Fibroblast of lung (primary cell): ENCODE data around the gene SPRED2. TPM values are rescaled to one million over a fixed set of nuclear protein-coding genes. Genes with fewer than 3 reads are reported as not detected.

Experiments used
- DNase-seq, 2 donors: peaks; one replicate each; pipeline versions ENCODE4 v3.0.0 to v3.0.0-alpha.2; 2010; ENCODE audit warnings: low read depth in 2 of 2
- H2AFZ ChIP-seq: 2 replicates; pipeline ENCODE4 v1.5.1; 2012; ENCODE audit warnings: low read length, control low read depth, inconsistent platforms
- H3K27ac ChIP-seq: 2 replicates; pipeline ENCODE4 v1.5.1; 2011; ENCODE audit warnings: low read length, control low read depth; ENCODE audit not compliant: insufficient read depth
- H3K27me3 ChIP-seq: 2 replicates; pipeline ENCODE4 v1.5.1; 2011; ENCODE audit warnings: mild to moderate bottlenecking, low read length; ENCODE audit not compliant: control insufficient read depth, insufficient read depth
- H3K36me3 ChIP-seq: 2 replicates; pipeline ENCODE4 v1.5.1; 2011; ENCODE audit warnings: low read length; ENCODE audit not compliant: control insufficient read depth, insufficient read depth
- H3K4me1 ChIP-seq: 2 replicates; pipeline ENCODE4 v1.5.1; 2011; ENCODE audit warnings: low read length; ENCODE audit not compliant: control insufficient read depth, insufficient read depth; ENCODE audit errors: extremely low read depth
- H3K4me2 ChIP-seq: 2 replicates; pipeline ENCODE4 v1.5.1; 2011; ENCODE audit warnings: low read length, control low read depth; ENCODE audit not compliant: insufficient read depth; ENCODE audit errors: extremely low read depth
- H3K4me3 ChIP-seq, 4 experiments: fragments of 200-600 bp in 1 of 4; sonication (generic) in 1 of 4; replicated peaks in 1 of 4; 2 replicates each; pipeline ENCODE4 v1.5.1; 2011 to 2016; ENCODE audit warnings: low read length in 4 of 4, low read depth in 3 of 4, mild to moderate bottlenecking in 3 of 4, control low read depth in 2 of 4, inconsistent platforms in 1 of 4, mixed read lengths in 1 of 4; ENCODE audit not compliant: insufficient read depth in 1 of 4; ENCODE audit errors: control extremely low read depth in 1 of 4
- H3K79me2 ChIP-seq: 2 replicates; pipeline ENCODE4 v1.5.1; 2012; ENCODE audit warnings: mild to moderate bottlenecking, low read length, inconsistent platforms; ENCODE audit not compliant: control insufficient read depth, insufficient read depth
- H3K9ac ChIP-seq: 2 replicates; pipeline ENCODE4 v1.5.1; 2011; ENCODE audit warnings: mild to moderate bottlenecking, low read length, control low read depth; ENCODE audit not compliant: insufficient read depth
- H3K9me3 ChIP-seq: 2 replicates; pipeline ENCODE4 v1.5.1; 2012; ENCODE audit warnings: low read depth, low read length; ENCODE audit not compliant: control insufficient read depth, insufficient read depth
- H4K20me1 ChIP-seq: 2 replicates; pipeline ENCODE4 v1.5.1; 2011; ENCODE audit warnings: low read length; ENCODE audit not compliant: control insufficient read depth, insufficient read depth; ENCODE audit errors: extremely low read depth
- CTCF ChIP-seq, 2 donors: IDR thresholded peaks in 1 of 2; conservative IDR thresholded peaks in 1 of 2; 1 replicate in 1 of 2; 2 replicates in 1 of 2; pipeline ENCODE4 v1.5.1; 2011 to 2012; ENCODE audit warnings: low read length in 2 of 2, control low read depth in 1 of 2, inconsistent platforms in 1 of 2, low read depth in 1 of 2, mild to moderate bottlenecking in 1 of 2
- EZH2 ChIP-seq: IDR thresholded peaks from 2 replicates; pipeline ENCODE4 v1.5.1; 2012; ENCODE audit warnings: low read length, control low read depth, mild to moderate bottlenecking; ENCODE audit errors: missing control alignments
- polyA plus RNA-seq, 2 donors: library from polyadenylated mRNA; depleted of rRNA in 1 of 2; stranded (reverse) in 1 of 2; unstranded in 1 of 2; fragments of >200 nt; gene quantifications; 2 replicates each; pipeline ENCODE4 v1.2.1, GENCODE V29; 2011 to 2012; ENCODE audit warnings: missing spikeins in 1 of 2
- total RNA-seq: library from RNA; depleted of rRNA; stranded (reverse); fragments of >200 nt; gene quantifications from 2 replicates; pipeline ENCODE4 v1.2.1, GENCODE V29; 2014

Gene SPRED2
- total and polyA plus RNA-seq, 2 donors (not counting 1 experiment from before 2014, with no cell fraction given), result 9.4 to 26.1 TPM

- Histone ChIP-seq H3K9me3 (no peaks in the 10 kb centered on the region), H3K36me3 (no peaks in the 10 kb centered on the region), H3K79me2 (no peaks in the 10 kb centered on the region), H3K4me1 (no peaks in the 10 kb centered on the region), H4K20me1 (no peaks in the 10 kb centered on the region), H3K27me3 (no peaks in the 10 kb centered on the region), H3K27ac (no peak overlapping the region), H3K4me3 (no peak overlapping the region), H3K9ac (no peak overlapping the region), H2AFZ (no peak overlapping the region), H3K4me2 (no peak overlapping the region)
- TF ChIP-seq CTCF (conservative IDR thresholded peaks at IDR 0.05 in 1 of 2, IDR thresholded peaks at IDR 0.05 in 1 of 2; ENCODE audit: low read depth in 1 of 2, low read length in 2 of 2) (no peak), EZH2 (no peak)
- no peak for DNase-seq
These were observed 140.3 kb downstream of the SPRED2 start for GRCh38 chr2:65292106-65292400.

- Histone ChIP-seq H2AFZ (no peak overlapping the region), H4K20me1 (no peaks in the 10 kb centered on the region), H3K9ac (no peak overlapping the region), H3K36me3 (no peaks in the 10 kb centered on the region), H3K9me3 (no peaks in the 10 kb centered on the region), H3K27me3 (no peaks in the 10 kb centered on the region), H3K4me3 (no peak overlapping the region), H3K4me1 (no peaks in the 10 kb centered on the region), H3K4me2 (no peak overlapping the region), H3K79me2 (no peaks in the 10 kb centered on the region), H3K27ac (no peak overlapping the region)
- TF ChIP-seq EZH2 (no peak), CTCF (conservative IDR thresholded peaks at IDR 0.05 in 1 of 2, IDR thresholded peaks at IDR 0.05 in 1 of 2; ENCODE audit: low read depth in 1 of 2, low read length in 2 of 2) (no peak)
- DNase-seq, result no peak
These were observed 140.9 kb downstream of the SPRED2 start for GRCh38 chr2:65291216-65292105.

- Histone ChIP-seq H3K4me3 (no peak overlapping the region), H3K27ac (no peak overlapping the region), H4K20me1 (no peaks in the 10 kb centered on the region), H3K4me1 (no peaks in the 10 kb centered on the region), H3K79me2 (no peaks in the 10 kb centered on the region), H3K36me3 (no peaks in the 10 kb centered on the region), H3K27me3 (no peaks in the 10 kb centered on the region), H3K9me3 (no peaks in the 10 kb centered on the region), H3K4me2 (no peak overlapping the region), H3K9ac (no peak overlapping the region), H2AFZ (no peak overlapping the region)
- no peak for TF ChIP-seq CTCF (conservative IDR thresholded peaks at IDR 0.05 in 1 of 2, IDR thresholded peaks at IDR 0.05 in 1 of 2; ENCODE audit: low read depth in 1 of 2, low read length in 2 of 2)
- no peak for TF ChIP-seq EZH2
- DNase-seq, result no peak
These were observed 145.0 kb downstream of the SPRED2 start for GRCh38 chr2:65287364-65287763.
